HCT116 (cell line): ENCODE results near the gene ABCC2. TPM values are rescaled to one million over a fixed set of nuclear protein-coding genes. Genes with fewer than 3 reads are reported as not detected.
A peak's percentile ranks its signal among the peaks of the same experiment; 100 is the strongest.

ENCODE experiments used
- ATAC-seq: fragments of 200-7000 bp; cut with Tn5 transposase; 2 replicates; pipeline ENCODE4 v1.9.1; 2020; ENCODE audit warnings: mild to moderate bottlenecking, moderate library complexity
- BruUV-seq: library from RNA; stranded (reverse); fragments of 400-500 nt; replicated peaks from 2 replicates; lab custom pipeline; 2021; lab: Mats Ljungman, UMichigan
- CTCF ChIA-PET: fragments of 300-600 bp; sonication (Branson Sonifier 250); formaldehyde crosslinking; loops from one replicate; lab custom pipeline; 2021; ENCODE audit warnings: antibody characterized with exemption; lab: Charles Lee
- POLR2A ChIA-PET: fragments of 300-600, 350-600 bp; sonication (Branson Sonifier 250); formaldehyde crosslinking; loops from one replicate; lab custom pipeline; 2021; ENCODE audit warnings: antibody characterized with exemption; lab: Charles Lee
- RAD21 ChIA-PET, 2 experiments: fragments of 300-600 bp; sonication (Branson Sonifier 250); formaldehyde crosslinking; loops; one replicate each; lab custom pipeline; 2023; ENCODE audit warnings: low total read pairs in 2 of 2; ENCODE audit not compliant: uncharacterized antibody in 2 of 2, unreplicated experiment in 2 of 2, low non-redundant PET in 1 of 2; lab: Charles Lee
- DNase-seq: peaks from one replicate; pipeline ENCODE4 v3.0.0-alpha.2; 2010; ENCODE audit warnings: low read depth, low spot score
- H2AFZ ChIP-seq: fragments of 200-600 bp; shearing (Covaris generic), sonication (generic); 2 replicates; pipeline ENCODE4 v1.6.1; 2017; ENCODE audit warnings: low read depth, mixed run types, mixed read lengths, antibody characterized with exemption, low read length; ENCODE audit not compliant: poor library complexity, severe bottlenecking
- H3K27ac ChIP-seq: 2 replicates; pipeline ENCODE4 v1.5.1; 2012; ENCODE audit warnings: low read depth, low read length
- H3K27me3 ChIP-seq: fragments of 200-600 bp; sonication (generic); 2 replicates; pipeline ENCODE4 v1.6.1; 2016; ENCODE audit warnings: mixed run types, low read length, mixed read lengths; ENCODE audit not compliant: insufficient read depth
- H3K36me3 ChIP-seq, 2 experiments: fragments of 200-500 bp in 1 of 2; fragments of 200-600 bp in 1 of 2; sonication (Bioruptor generic) in 1 of 2; sonication (generic) in 1 of 2; 2 replicates each; pipeline versions ENCODE4 v1.5.1 to v1.6.1; 2014 to 2016; ENCODE audit warnings: low read length in 2 of 2, inconsistent platforms in 1 of 2, mixed read lengths in 1 of 2, mixed run types in 1 of 2; ENCODE audit not compliant: insufficient read depth in 2 of 2, control insufficient read depth in 1 of 2
- H3K4me1 ChIP-seq, 2 experiments: fragments of 200-600 bp in 1 of 2; sonication (generic) in 1 of 2; 2 replicates each; pipeline versions ENCODE4 v1.5.1 to v1.6.1; 2012 to 2017; ENCODE audit warnings: low read length in 2 of 2, inconsistent platforms in 1 of 2, mild to moderate bottlenecking in 1 of 2, mixed read lengths in 1 of 2, mixed run types in 1 of 2, moderate library complexity in 1 of 2; ENCODE audit not compliant: insufficient read depth in 2 of 2, control insufficient read depth in 1 of 2
- H3K4me2 ChIP-seq: fragments of 200-600 bp; sonication (generic); 2 replicates; pipeline ENCODE4 v1.6.1; 2017; ENCODE audit warnings: mixed run types, low read length, mixed read lengths
- H3K4me3 ChIP-seq, 2 experiments: fragments of 200-600 bp in 1 of 2; sonication (generic) in 1 of 2; replicated peaks in 1 of 2; 2 replicates each; pipeline ENCODE4 v1.5.1; 2011 to 2016; ENCODE audit warnings: low read length in 2 of 2, control low read depth in 1 of 2, low read depth in 1 of 2, mild to moderate bottlenecking in 1 of 2, mixed read lengths in 1 of 2, mixed run types in 1 of 2
- H3K79me2 ChIP-seq: fragments of 200-600 bp; sonication (generic); 2 replicates; pipeline ENCODE4 v1.6.1; 2017; ENCODE audit warnings: mild to moderate bottlenecking, mixed run types, low read length, moderate library complexity, mixed read lengths; ENCODE audit not compliant: insufficient read depth
- H3K9ac ChIP-seq: fragments of 200-600 bp; sonication (generic); 2 replicates; pipeline ENCODE4 v1.6.1; 2016; ENCODE audit warnings: low read length, mixed read lengths
- H3K9me2 ChIP-seq: fragments of 200-600 bp; sonication (generic), shearing (Covaris generic); 2 replicates; pipeline ENCODE4 v1.6.1; 2017; ENCODE audit warnings: mixed run types, mild to moderate bottlenecking, moderate library complexity; ENCODE audit not compliant: insufficient read depth
- H3K9me3 ChIP-seq, 2 experiments: fragments of 200-500 bp in 1 of 2; fragments of 200-600 bp in 1 of 2; sonication (Bioruptor generic) in 1 of 2; sonication (generic) in 1 of 2; 2 replicates each; pipeline ENCODE4 v1.6.1; 2014 to 2017; ENCODE audit warnings: low read length in 2 of 2, mixed read lengths in 2 of 2, inconsistent platforms in 1 of 2, low read depth in 1 of 2, mild to moderate bottlenecking in 1 of 2, mixed run types in 1 of 2, moderate library complexity in 1 of 2; ENCODE audit not compliant: control insufficient read depth in 1 of 2, insufficient read depth in 1 of 2
- H4K20me1 ChIP-seq: fragments of 200-600 bp; sonication (generic), shearing (Covaris generic); 2 replicates; pipeline ENCODE4 v1.6.1; 2017; ENCODE audit warnings: mixed run types, mild to moderate bottlenecking, moderate library complexity; ENCODE audit not compliant: insufficient read depth
- CEBPB ChIP-seq: IDR thresholded peaks from 2 replicates; pipeline ENCODE4 v1.6.1; 2012; ENCODE audit warnings: low read depth
- CTCF ChIP-seq, 3 experiments: fragments of 200-600 bp in 1 of 3; sonication (generic) in 1 of 3; IDR thresholded peaks in 2 of 3; conservative IDR thresholded peaks in 1 of 3; 2 replicates each; pipeline ENCODE4 v1.5.1; 2012 to 2017; ENCODE audit warnings: low read depth in 2 of 3, low read length in 2 of 3, antibody characterized with exemption in 1 of 3, borderline replicate concordance in 1 of 3, control low read depth in 1 of 3, mild to moderate bottlenecking in 1 of 3, mixed read lengths in 1 of 3, mixed run types in 1 of 3, moderate library complexity in 1 of 3; ENCODE audit not compliant: insufficient read depth in 1 of 3
- EGR1 ChIP-seq: IDR thresholded peaks from 2 replicates; pipeline ENCODE4 v1.6.1; 2012; ENCODE audit warnings: low read depth
- ELF1 ChIP-seq: IDR thresholded peaks from 2 replicates; pipeline ENCODE4 v1.6.1; 2012; ENCODE audit warnings: low read depth, borderline replicate concordance
- EZH2phosphoT487 ChIP-seq: fragments of 200-600 bp; IDR thresholded peaks from 2 replicates; pipeline ENCODE4 v1.6.1; 2018; ENCODE audit warnings: antibody characterized with exemption, borderline replicate concordance
- FOSL1 ChIP-seq: IDR thresholded peaks from 2 replicates; pipeline ENCODE4 v1.6.1; 2012; ENCODE audit warnings: low read depth
- REST ChIP-seq: IDR thresholded peaks from 2 replicates; pipeline ENCODE4 v1.6.1; 2012; ENCODE audit warnings: low read depth
- SIN3A ChIP-seq: IDR thresholded peaks from 2 replicates; pipeline ENCODE4 v1.6.1; 2012; ENCODE audit warnings: low read depth
- SRF ChIP-seq: IDR thresholded peaks from 2 replicates; pipeline ENCODE4 v1.6.1; 2012; ENCODE audit warnings: low read depth
- YY1 ChIP-seq: IDR thresholded peaks from 2 replicates; pipeline ENCODE4 v1.6.1; 2011; ENCODE audit warnings: low read length, low read depth, moderate library complexity, mild to moderate bottlenecking; ENCODE audit not compliant: insufficient replicate concordance; ENCODE audit errors: extremely low read depth
- ZBTB33 ChIP-seq: IDR thresholded peaks from 2 replicates; pipeline ENCODE4 v1.6.1; 2011; ENCODE audit warnings: mild to moderate bottlenecking, low read length, moderate library complexity; ENCODE audit not compliant: insufficient replicate concordance; ENCODE audit errors: extremely low read depth
- ZFX ChIP-seq: fragments of 450-650 bp; IDR thresholded peaks from 2 replicates; pipeline ENCODE4 v1.6.1; 2017
- intact Hi-C: fragments of 100-400 bp; cut with micrococcal nuclease; formaldehyde crosslinking; loops from 2 replicates; pipeline ENCODE4 v1.10.0; 2022
- total RNA-seq: library from RNA; stranded (reverse); gene quantifications from one replicate; pipeline ENCODE4 v1.2.1, GENCODE V29; 2021; ENCODE audit not compliant: unreplicated experiment

The ABCC2 gene
- total RNA-seq, 1 experiment from 2014 or later, result 88.2 TPM

- no peak for DNase-seq
- no peaks in the 10 kb centered on the region for H3K27me3 ChIP-seq
- ATAC-seq, result peak; percentile 35; the same call in 1 of the 2 replicates
- CTCF ChIA-PET, result no interaction called here
- H3K9me3 ChIP-seq, result no peaks in the 10 kb centered on the region
- no peaks in the 10 kb centered on the region for H4K20me1 ChIP-seq
- no peak overlapping the region for H3K9ac ChIP-seq
- no peaks in the 10 kb centered on the region for H3K9me2 ChIP-seq
- intact Hi-C loops, result no loop called here
- POLR2A ChIA-PET, result interaction anchor here (1.2 to 2.4 kb wide), 2 partner anchors 9 to 11 kb away, joined by 4 to 9 read pairs; no protein-coding TSS in a partner anchor
- H2AFZ ChIP-seq, result no peak overlapping the region
- peaks cover 5 to 34% of the 10 kb centered on the region in 2 experiments for H3K4me1 ChIP-seq
- no peak overlapping the region for H3K27ac ChIP-seq
- H3K4me3 ChIP-seq, result no peak overlapping the region
- no peak overlapping the region for H3K4me2 ChIP-seq
- RAD21 ChIA-PET, result no interaction called here
- H3K79me2 ChIP-seq, result no peaks in the 10 kb centered on the region
- no peak for TF ChIP-seq SIN3A
- TF ChIP-seq SRF, result no peak
- no peak for TF ChIP-seq ZBTB33
- TF ChIP-seq CEBPB, result no peak
- no peak for TF ChIP-seq FOSL1
- TF ChIP-seq ELF1, result no peak
- TF ChIP-seq YY1, result no peak
- no peak for TF ChIP-seq REST
- TF ChIP-seq EGR1, result no peak
- TF ChIP-seq CTCF (IDR thresholded peaks at IDR 0.05 in 2 of 3, conservative IDR thresholded peaks at IDR 0.05 in 1 of 3; ENCODE audit: borderline replicate concordance in 1 of 3, insufficient read depth in 1 of 3, low read depth in 2 of 3, low read length in 2 of 3), result no peak
- TF ChIP-seq ZFX, result no peak
- TF ChIP-seq EZH2phosphoT487, result no peak
- peaks cover 0 to 3% of the 10 kb centered on the region in 2 experiments; a peak in 1 of 4 replicates for H3K36me3 ChIP-seq
- no TSS peak for BruUV-seq
Observed at GRCh38 chr10:99768556-99768955, 13.9 kb upstream of the ABCC2 start.
